SK-N-SH (cell line): ENCODE results near the gene GUCY1A1. TPM values are rescaled to one million over a fixed set of nuclear protein-coding genes. Genes with fewer than 3 reads are reported as not detected.

Experiments used
- CTCF ChIA-PET: fragments of 300-600, 350-600 bp; formaldehyde crosslinking; extraction: SDS; loops from one replicate; lab custom pipeline; 2021; lab: Yijun Ruan, JAX
- POLR2A ChIA-PET: fragments of 350-600 bp; sonication (Branson Sonifier 250); formaldehyde crosslinking; extraction: SDS; loops from one replicate; lab custom pipeline; 2020; ENCODE audit warnings: antibody characterized with exemption, inconsistent platforms; lab: Yijun Ruan, JAX
- DNase-seq: peaks from one replicate; pipeline ENCODE4 v3.0.0; 2012
- H2AFZ ChIP-seq: fragments of 200-600 bp; sonication (generic); 2 replicates; pipeline ENCODE4 v1.8.1; 2016; ENCODE audit warnings: antibody characterized with exemption, mild to moderate bottlenecking, low read depth
- H3F3A ChIP-seq: fragments of 200-600 bp; sonication (generic); replicated peaks from 2 replicates; pipeline ENCODE3; 2016; ENCODE audit warnings: antibody characterized with exemption, mild to moderate bottlenecking; ENCODE audit not compliant: insufficient read depth
- H3K27ac ChIP-seq, 2 experiments: fragments of 200-500 bp in 1 of 2; fragments of 200-600 bp in 1 of 2; sonication (Bioruptor generic) in 1 of 2; sonication (generic), shearing (Covaris generic) in 1 of 2; 2 replicates each; pipeline versions ENCODE4 v1.5.1 to v1.6.1; 2014 to 2016; ENCODE audit warnings: low read depth in 2 of 2, inconsistent platforms in 1 of 2, low read length in 1 of 2, mild to moderate bottlenecking in 1 of 2, mixed read lengths in 1 of 2
- H3K27me3 ChIP-seq: fragments of 200-600 bp; sonication (generic), shearing (Covaris generic); 2 replicates; pipeline ENCODE4 v1.6.1; 2016; ENCODE audit warnings: mixed run types; ENCODE audit not compliant: insufficient read depth
- H3K36me3 ChIP-seq, 2 experiments: fragments of 200-500 bp in 1 of 2; fragments of 200-600 bp in 1 of 2; sonication (Bioruptor generic) in 1 of 2; sonication (generic) in 1 of 2; replicated peaks in 1 of 2; 2 replicates each; pipeline versions ENCODE3 to v1.5.1; 2014 to 2016; ENCODE audit warnings: low read length in 1 of 2, mild to moderate bottlenecking in 1 of 2; ENCODE audit not compliant: insufficient read depth in 2 of 2, control insufficient read depth in 1 of 2
- H3K4me1 ChIP-seq, 2 experiments: fragments of 200-500 bp in 1 of 2; fragments of 200-600 bp in 1 of 2; sonication (Bioruptor generic) in 1 of 2; sonication (generic), shearing (Covaris generic) in 1 of 2; 2 replicates each; pipeline versions ENCODE4 v1.5.1 to v1.6.1; 2014 to 2016; ENCODE audit warnings: low read depth in 1 of 2, low read length in 1 of 2, mixed run types in 1 of 2; ENCODE audit not compliant: insufficient read depth in 2 of 2, control insufficient read depth in 1 of 2
- H3K4me2 ChIP-seq: fragments of 200-600 bp; sonication (generic), shearing (Covaris generic); 2 replicates; pipeline ENCODE4 v1.6.1; 2017; ENCODE audit warnings: mixed run types
- H3K4me3 ChIP-seq, 2 experiments: fragments of 200-500 bp in 1 of 2; fragments of 200-600 bp in 1 of 2; sonication (Bioruptor generic) in 1 of 2; sonication (generic), shearing (Covaris generic) in 1 of 2; 2 replicates each; pipeline versions ENCODE4 v1.5.1 to v1.8.1; 2014 to 2016; ENCODE audit warnings: low read depth in 2 of 2, inconsistent platforms in 1 of 2, low read length in 1 of 2, mild to moderate bottlenecking in 1 of 2, mixed read lengths in 1 of 2, moderate library complexity in 1 of 2
- H3K79me2 ChIP-seq: fragments of 200-600 bp; sonication (generic); 2 replicates; pipeline ENCODE4 v1.8.1; 2017; ENCODE audit warnings: mild to moderate bottlenecking; ENCODE audit not compliant: insufficient read depth
- H3K9ac ChIP-seq: fragments of 200-600 bp; sonication (generic); 2 replicates; pipeline ENCODE4 v1.6.1; 2017; ENCODE audit warnings: mixed run types
- H3K9me2 ChIP-seq: fragments of 200-600 bp; sonication (generic); 2 replicates; pipeline ENCODE4 v1.6.1; 2017; ENCODE audit warnings: mixed run types
- H3K9me3 ChIP-seq: fragments of 200-600 bp; sonication (generic); 2 replicates; pipeline ENCODE4 v1.6.1; 2017; ENCODE audit warnings: mixed run types, mild to moderate bottlenecking, moderate library complexity
- H4K20me1 ChIP-seq: fragments of 200-600 bp; sonication (generic); 2 replicates; pipeline ENCODE4 v1.6.1; 2017; ENCODE audit warnings: mild to moderate bottlenecking, mixed run types; ENCODE audit not compliant: insufficient read depth
- ELF1 ChIP-seq: IDR thresholded peaks from 2 replicates; pipeline ENCODE4 v1.4.0; 2012
- EP300 ChIP-seq, 2 experiments: IDR thresholded peaks; 2 replicates each; pipeline versions ENCODE4 v1.4.0 to v1.6.1; 2012; ENCODE audit warnings: borderline replicate concordance in 1 of 2, low read depth in 1 of 2, low read length in 1 of 2
- EZH2phosphoT487 ChIP-seq: fragments of 200-600 bp; sonication (generic); IDR thresholded peaks from 2 replicates; pipeline ENCODE4 v1.6.1; 2017; ENCODE audit warnings: low read depth, mixed run types, mild to moderate bottlenecking, antibody characterized with exemption, moderate library complexity, borderline replicate concordance
- FOSL2 ChIP-seq: IDR thresholded peaks from 2 replicates; pipeline ENCODE4 v1.4.0; 2012; ENCODE audit warnings: low read depth, mild to moderate bottlenecking, moderate library complexity, borderline replicate concordance
- GABPA ChIP-seq: IDR thresholded peaks from 2 replicates; pipeline ENCODE4 v1.4.0; 2012; ENCODE audit warnings: low read depth, mild to moderate bottlenecking
- GATA2 ChIP-seq: sonication (generic); formaldehyde crosslinking; IDR thresholded peaks from 2 replicates; pipeline ENCODE4 v1.5.0; 2020; ENCODE audit warnings: mild to moderate bottlenecking, missing genetic modification reagents
- IRF3 ChIP-seq: fragments of 150-350 bp; IDR thresholded peaks from 2 replicates; pipeline ENCODE4 v1.6.1; 2016; ENCODE audit warnings: mild to moderate bottlenecking, low read depth, low read length
- MAX ChIP-seq: IDR thresholded peaks from 2 replicates; pipeline ENCODE4 v1.4.0; 2012; ENCODE audit warnings: low read depth
- NRF1 ChIP-seq: IDR thresholded peaks from 2 replicates; pipeline ENCODE4 v1.6.1; 2012; ENCODE audit warnings: low read depth, mild to moderate bottlenecking, low read length
- PBX3 ChIP-seq: IDR thresholded peaks from 2 replicates; pipeline ENCODE4; 2012
- RFX5 ChIP-seq: IDR thresholded peaks from 2 replicates; pipeline ENCODE4 v1.6.1; 2012; ENCODE audit warnings: mild to moderate bottlenecking, improper control_type of control experiment, low read length
- SIN3A ChIP-seq: IDR thresholded peaks from 2 replicates; pipeline ENCODE4 v1.6.1; 2012; ENCODE audit warnings: low read depth, mild to moderate bottlenecking, low read length, moderate library complexity, borderline replicate concordance
- SMC3 ChIP-seq: IDR thresholded peaks from 2 replicates; pipeline ENCODE4 v1.6.1; 2012; ENCODE audit warnings: low read depth, low read length, improper control_type of control experiment
- TAF1 ChIP-seq: IDR thresholded peaks from 2 replicates; pipeline ENCODE4 v1.6.1; 2012; ENCODE audit warnings: low read depth, mild to moderate bottlenecking, low read length, moderate library complexity, borderline replicate concordance
- TCF12 ChIP-seq: IDR thresholded peaks from 2 replicates; pipeline ENCODE4 v1.4.0; 2012
- USF1 ChIP-seq: IDR thresholded peaks from 2 replicates; pipeline ENCODE4 v1.4.0; 2012; ENCODE audit warnings: low read depth, borderline replicate concordance
- USF2 ChIP-seq: fragments of 150-350 bp; IDR thresholded peaks from 2 replicates; pipeline ENCODE4 v1.6.1; 2017; ENCODE audit warnings: antibody characterized with exemption, low read length, low read depth, borderline replicate concordance
- WGBS: methylation state at CpG from one replicate; pipeline ENCODE4 v1.1.6; 2017; ENCODE audit warnings: low lambda C conversion rate; 5-methylcytosine and 5-hydroxymethylcytosine counted together
- polyA plus RNA-seq, 3 experiments: library from polyadenylated mRNA; depleted of rRNA; stranded (reverse); fragments of >200 nt; gene quantifications; 2 replicates each; pipeline ENCODE4 v1.2.3, GENCODE V29; 2012

GUCY1A1 gene
- polyA plus RNA-seq, 1 of the 3 experiments (the other 2 are of a cell fraction): 0.03 TPM

- no peak for DNase-seq
- CTCF ChIA-PET: interaction anchor here (0.6 kb wide), 1 partner anchor 48 kb away, joined by 3 read pairs; no protein-coding TSS in a partner anchor
- Histone ChIP-seq H4K20me1 (no peaks in the 10 kb centered on the region), H3K9ac (no peak overlapping the region), H3K9me3 (no peaks in the 10 kb centered on the region), H3K4me2 (no peak overlapping the region), H3K27me3 (no peaks in the 10 kb centered on the region), H3K27ac (no peak overlapping the region), H3K79me2 (no peaks in the 10 kb centered on the region), H3K4me3 (no peak overlapping the region), H3K4me1 (no peaks in the 10 kb centered on the region), H3K9me2 (no peaks in the 10 kb centered on the region), H3F3A (no peaks in the 10 kb centered on the region), H2AFZ (no peak overlapping the region), H3K36me3 (no peaks in the 10 kb centered on the region)
- POLR2A ChIA-PET: no interaction called here
- 23% methylated on average over 1 of the region's 1 CpG for WGBS
- TF ChIP-seq USF1 (no peak), MAX (no peak), EP300 (IDR thresholded peaks at IDR 0.05; ENCODE audit: borderline replicate concordance in 1 of 2, low read depth in 1 of 2, low read length in 1 of 2) (no peak)
These were observed 29.6 kb downstream of the GUCY1A1 start for GRCh38 chr4:155696226-155696625.

- H3K4me2 ChIP-seq: no peak overlapping the region
- H4K20me1 ChIP-seq: no peaks in the 10 kb centered on the region
- no peak for DNase-seq
- no peaks in the 10 kb centered on the region for H3K27me3 ChIP-seq
- no peak overlapping the region for H3K4me3 ChIP-seq
- H3K4me1 ChIP-seq: no peaks in the 10 kb centered on the region
- TF ChIP-seq IRF3: no peak
- TF ChIP-seq RFX5: no peak
- TF ChIP-seq ELF1: no peak
- TF ChIP-seq USF2: no peak
- no peak for TF ChIP-seq GATA2 (CRISPR knock-in tag)
- TF ChIP-seq GABPA: no peak
- TF ChIP-seq PBX3: no peak
- no peak for TF ChIP-seq TCF12
- no peak for TF ChIP-seq FOSL2
- no peak for TF ChIP-seq EP300 (IDR thresholded peaks at IDR 0.05; ENCODE audit: borderline replicate concordance in 1 of 2, low read depth in 1 of 2, low read length in 1 of 2)
- no peak for TF ChIP-seq EZH2phosphoT487
- TF ChIP-seq TAF1: no peak
- TF ChIP-seq SMC3: no peak
- no peak for TF ChIP-seq NRF1
- TF ChIP-seq USF1: no peak
- TF ChIP-seq SIN3A: no peak
- no peak overlapping the region for H3K27ac ChIP-seq
- ChIA-PET CTCF (interaction anchor here (0.6 kb wide), 1 partner anchor 49 kb away, joined by 3 read pairs; no protein-coding TSS in a partner anchor), POLR2A (no interaction called here)
- no peaks in the 10 kb centered on the region for H3F3A ChIP-seq
- H3K9me3 ChIP-seq: no peaks in the 10 kb centered on the region
- no peak overlapping the region for H3K9ac ChIP-seq
- H3K36me3 ChIP-seq: no peaks in the 10 kb centered on the region
- H2AFZ ChIP-seq: no peak overlapping the region
- WGBS: 43% methylated on average over 6 of the region's 6 CpGs
- H3K79me2 ChIP-seq: no peaks in the 10 kb centered on the region
- no peaks in the 10 kb centered on the region for H3K9me2 ChIP-seq
These were observed 30.1 kb downstream of the GUCY1A1 start for GRCh38 chr4:155696726-155697125.
